ENCODE data around the gene UNCX. TPM values are rescaled to one million over a fixed set of nuclear protein-coding genes. Genes with fewer than 3 reads are reported as not detected.

The UNCX gene
- total RNA-seq, 1 donor from 2014 or later = not detected

GRCh38 chr7:1229956-1230355, 2.7 kb upstream of the UNCX start:
- intact Hi-C loops (cut with DNase I) = loop anchor here (5.0 kb wide), 1 partner anchor 242 kb away; no protein-coding TSS in a partner anchor
- Histone ChIP-seq H3K27ac (no peak overlapping the region), H3K36me3 (no peaks in the 10 kb centered on the region), H3K27me3 (peaks cover 42% of the 10 kb centered on the region), H3K9me3 (no peaks in the 10 kb centered on the region), H3K4me3 (no peak overlapping the region), H3K4me1 (no peaks in the 10 kb centered on the region)
- TF ChIP-seq POLR2AphosphoS5 (IDR thresholded peaks at IDR 0.05; ENCODE audit: insufficient read depth in 1 of 2, low read depth in 1 of 2) = no peak
- TF ChIP-seq CTCF (IDR thresholded peaks at IDR 0.05) = no peak
- no peak for TF ChIP-seq POLR2A (IDR thresholded peaks at IDR 0.05)
- no peak for DNase-seq (ENCODE audit: extremely low spot score in 2 of 2)

GRCh38 chr7:1230411-1231213, 2.1 kb upstream of the UNCX start:
- no peaks in the 10 kb centered on the region for H3K4me1 ChIP-seq
- intact Hi-C loops (cut with DNase I) = no loop called here
- no peaks in the 10 kb centered on the region for H3K36me3 ChIP-seq
- no peak overlapping the region for H3K27ac ChIP-seq
- TF ChIP-seq CTCF (IDR thresholded peaks at IDR 0.05) (no peak), POLR2A (IDR thresholded peaks at IDR 0.05) (no peak), POLR2AphosphoS5 (IDR thresholded peaks at IDR 0.05; ENCODE audit: insufficient read depth in 1 of 2, low read depth in 1 of 2) (no peak)
- no peak for DNase-seq (ENCODE audit: extremely low spot score in 2 of 2)
- H3K9me3 ChIP-seq = no peaks in the 10 kb centered on the region
- H3K4me3 ChIP-seq = no peak overlapping the region
- H3K27me3 ChIP-seq = peaks cover 49% of the 10 kb centered on the region

- peaks cover 48% of the 10 kb centered on the region for H3K27me3 ChIP-seq
- DNase-seq (ENCODE audit: extremely low spot score in 2 of 2) = no peak
Observed at GRCh38 chr7:1231214-1232102, 1.2 kb upstream of the UNCX start.

GRCh38 chr7:1232103-1232466, 587 bp upstream of the UNCX start:
- Histone ChIP-seq H3K4me3 (no peak overlapping the region), H3K27me3 (peaks cover 42% of the 10 kb centered on the region), H3K9me3 (no peaks in the 10 kb centered on the region), H3K27ac (no peak overlapping the region), H3K4me1 (no peaks in the 10 kb centered on the region), H3K36me3 (no peaks in the 10 kb centered on the region)
- intact Hi-C loops (cut with DNase I) = no loop called here
- no peak for TF ChIP-seq CTCF (IDR thresholded peaks at IDR 0.05)
- TF ChIP-seq POLR2A (IDR thresholded peaks at IDR 0.05) = no peak
- no peak for TF ChIP-seq POLR2AphosphoS5 (IDR thresholded peaks at IDR 0.05; ENCODE audit: insufficient read depth in 1 of 2, low read depth in 1 of 2)
- DNase-seq (ENCODE audit: extremely low spot score in 2 of 2) = no peak

More at GRCh38 chr7:1231214-1232102, 1.2 kb upstream of the UNCX start:
- Histone ChIP-seq H3K36me3 (no peaks in the 10 kb centered on the region), H3K4me3 (no peak overlapping the region), H3K4me1 (no peaks in the 10 kb centered on the region), H3K9me3 (no peaks in the 10 kb centered on the region), H3K27ac (no peak overlapping the region)
- intact Hi-C loops (cut with DNase I) = no loop called here
- TF ChIP-seq POLR2AphosphoS5 (IDR thresholded peaks at IDR 0.05; ENCODE audit: insufficient read depth in 1 of 2, low read depth in 1 of 2) = no peak
- no peak for TF ChIP-seq CTCF (IDR thresholded peaks at IDR 0.05)
- TF ChIP-seq POLR2A (IDR thresholded peaks at IDR 0.05) = no peak
